ENCODE data around the gene ARL8A. TPM values are rescaled to one million over a fixed set of nuclear protein-coding genes. Genes with fewer than 3 reads are reported as not detected.
"Not testable (repeated sequence)": the region's sequence is repeated elsewhere in the genome, so short reads cannot be mapped to it uniquely, and the experiment has no call there.

The ARL8A gene
- total RNA-seq, 1 donor from 2014 or later: 95.1 TPM

DNA sequence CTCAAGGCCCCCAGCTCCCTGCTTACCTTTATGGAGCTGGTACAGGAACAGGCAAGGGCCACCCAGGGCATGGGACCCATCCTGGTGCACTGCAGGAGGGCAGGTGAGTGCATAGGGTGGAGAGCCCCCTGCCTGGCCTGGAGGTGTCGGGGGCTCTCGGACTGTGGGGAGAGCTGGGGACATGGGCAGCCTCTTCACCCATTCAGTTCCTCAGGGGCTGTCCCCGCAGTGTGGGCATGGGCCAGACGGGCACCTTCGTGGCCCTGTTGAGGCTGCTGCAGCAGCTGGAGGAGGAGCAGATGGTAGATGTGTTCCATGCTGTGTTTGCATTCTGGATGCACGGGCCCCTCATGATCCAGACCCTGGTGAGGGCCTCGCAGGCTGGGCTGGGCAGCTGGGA lies 41.8 kb upstream of the ARL8A start:
- Mint-ChIP-seq H3K27ac (ENCODE audit: unreplicated experiment) (no peak overlapping the region), H3K4me3 (ENCODE audit: unreplicated experiment) (no peak overlapping the region), H3K9me3 (ENCODE audit: low read depth) (no peaks in the 10 kb centered on the region), H3K4me1 (ENCODE audit: low read depth) (peaks cover 5% of the 10 kb centered on the region), H3K27me3 (ENCODE audit: low read depth) (peaks cover 19% of the 10 kb centered on the region), H3K36me3 (ENCODE audit: low read depth) (no peaks in the 10 kb centered on the region)
- no peak for DNase-seq (ENCODE audit: low spot score)
- TF ChIP-seq CTCF (IDR thresholded peaks at IDR 0.05): no peak

DNA sequence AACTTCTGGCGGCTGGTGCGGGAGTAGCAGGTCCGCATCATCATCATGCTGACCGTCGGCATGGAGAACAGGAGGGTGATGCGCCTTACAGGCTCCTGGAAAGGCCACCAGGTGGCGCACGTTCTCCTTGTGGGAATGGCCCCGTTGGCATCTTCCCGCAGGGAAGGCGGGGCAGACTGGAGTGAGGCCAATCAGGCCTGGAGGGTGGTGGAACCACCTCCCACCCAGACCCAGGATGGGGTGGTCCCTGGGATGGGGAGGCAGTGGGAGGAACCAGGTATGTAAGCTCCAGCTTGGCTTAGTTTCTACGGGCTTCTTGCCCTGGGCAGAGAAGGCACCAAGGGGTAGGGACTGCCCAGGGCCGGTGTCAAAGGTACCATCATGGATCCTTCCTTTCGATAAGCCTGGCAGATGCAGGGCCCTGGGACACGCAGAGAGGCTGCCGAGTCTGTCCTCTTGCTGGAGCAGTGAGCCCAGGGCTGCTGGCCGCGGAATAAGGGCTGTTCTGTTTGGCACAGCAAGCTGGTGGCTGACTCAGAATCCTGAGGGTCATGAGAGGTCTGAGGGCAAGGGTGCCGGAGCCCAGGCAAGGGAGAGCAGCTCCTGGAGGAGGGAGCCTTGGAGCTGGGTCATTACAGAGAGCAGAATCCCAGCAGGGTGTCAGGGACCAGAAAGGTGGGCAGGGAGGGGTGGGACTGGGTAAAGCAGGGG lies 40.4 kb upstream of the ARL8A start:
- Mint-ChIP-seq H3K27me3 (ENCODE audit: low read depth) (peaks cover 24% of the 10 kb centered on the region), H3K4me3 (ENCODE audit: unreplicated experiment) (peak overlapping the region; percentile 56), H3K36me3 (ENCODE audit: low read depth) (no peaks in the 10 kb centered on the region), H3K27ac (ENCODE audit: unreplicated experiment) (peak overlapping the region; percentile 54), H3K4me1 (ENCODE audit: low read depth) (peaks cover 5% of the 10 kb centered on the region), H3K9me3 (ENCODE audit: low read depth) (no peaks in the 10 kb centered on the region)
- no peak for DNase-seq (ENCODE audit: low spot score)
- peak; percentile 92 for TF ChIP-seq CTCF (IDR thresholded peaks at IDR 0.05)

DNA sequence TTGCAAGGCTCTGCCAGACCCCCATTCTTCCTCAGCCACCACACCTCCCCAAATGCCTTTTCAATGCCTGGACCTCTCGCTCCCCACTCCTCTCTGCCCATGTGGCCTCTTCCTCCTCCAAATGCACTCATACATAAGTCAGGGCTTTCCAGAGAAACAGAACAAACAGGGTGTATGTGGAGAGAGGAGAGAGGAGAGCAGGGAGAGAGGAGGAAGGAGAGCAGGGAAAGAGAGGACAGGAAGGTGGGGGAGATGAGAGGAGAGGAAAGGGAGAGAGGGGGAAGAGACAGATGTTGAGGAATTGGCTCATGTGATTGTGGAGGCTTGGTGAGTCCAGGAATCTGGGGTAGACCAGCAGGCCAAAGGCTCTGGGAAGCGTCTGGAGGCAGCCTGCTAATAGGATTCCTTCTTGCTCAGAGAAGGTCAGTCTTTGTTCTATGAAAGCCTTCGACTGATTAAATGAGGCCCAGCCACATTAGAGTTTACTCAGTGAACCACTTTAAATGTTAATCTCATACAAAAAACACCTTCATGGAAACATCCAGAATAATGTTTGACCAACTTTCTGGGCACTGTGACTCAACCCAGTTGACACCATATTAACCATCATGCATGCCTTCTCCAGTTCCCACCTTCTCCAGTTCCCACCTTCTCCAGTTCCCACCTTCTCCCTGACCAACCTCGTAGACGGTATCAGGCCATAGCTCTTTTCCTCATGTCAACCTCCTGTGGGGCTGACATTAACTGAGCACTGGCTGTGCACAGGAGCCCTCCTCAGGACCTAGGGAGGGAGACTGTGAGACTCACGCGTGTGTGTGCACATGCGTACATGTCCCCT lies 37.7 kb upstream of the ARL8A start:
- H3K9me3 Mint-ChIP-seq (ENCODE audit: low read depth): no peaks in the 10 kb centered on the region
- peaks cover 5% of the 10 kb centered on the region for H3K4me1 Mint-ChIP-seq (ENCODE audit: low read depth)
- H3K36me3 Mint-ChIP-seq (ENCODE audit: low read depth): no peaks in the 10 kb centered on the region
- no peak for DNase-seq (ENCODE audit: low spot score)
- TF ChIP-seq CTCF (IDR thresholded peaks at IDR 0.05): no peak
- no peak overlapping the region for H3K27ac Mint-ChIP-seq (ENCODE audit: unreplicated experiment)
- H3K27me3 Mint-ChIP-seq (ENCODE audit: low read depth): peaks cover 34% of the 10 kb centered on the region
- H3K4me3 Mint-ChIP-seq (ENCODE audit: unreplicated experiment): no peak overlapping the region

DNA sequence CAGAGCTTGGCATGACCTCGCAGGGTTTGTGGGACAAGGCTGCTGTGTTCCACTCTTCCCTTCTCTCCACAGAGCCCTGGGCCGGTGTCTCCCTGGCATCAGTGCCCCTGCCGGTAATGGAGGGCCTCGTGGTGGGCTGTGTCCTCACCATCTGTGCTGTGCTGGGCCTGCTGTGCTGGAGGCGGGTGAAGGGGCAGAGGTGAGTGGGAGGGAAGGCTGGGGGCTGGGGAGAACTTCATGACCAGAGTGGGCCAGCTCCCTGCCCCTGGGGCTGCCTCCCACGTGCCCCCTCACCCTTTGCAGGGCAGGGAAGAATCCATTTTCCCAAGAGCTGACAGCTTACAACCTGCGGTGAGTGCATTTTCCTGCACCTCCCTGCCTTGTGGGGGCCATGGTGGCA lies 37.0 kb upstream of the ARL8A start:
- Mint-ChIP-seq H3K27ac (ENCODE audit: unreplicated experiment) (no peak overlapping the region), H3K4me1 (ENCODE audit: low read depth) (peaks cover 5% of the 10 kb centered on the region), H3K27me3 (ENCODE audit: low read depth) (peaks cover 31% of the 10 kb centered on the region), H3K4me3 (ENCODE audit: unreplicated experiment) (no peak overlapping the region), H3K36me3 (ENCODE audit: low read depth) (no peaks in the 10 kb centered on the region), H3K9me3 (ENCODE audit: low read depth) (no peaks in the 10 kb centered on the region)
- no peak for DNase-seq (ENCODE audit: low spot score)
- no peak for TF ChIP-seq CTCF (IDR thresholded peaks at IDR 0.05)

GRCh38 chr1:202180751-202181139 lies 36.2 kb upstream of the ARL8A start:
- not testable (repeated sequence) for H3K27ac Mint-ChIP-seq (ENCODE audit: unreplicated experiment); DNase-seq (ENCODE audit: low spot score); H3K4me1 Mint-ChIP-seq (ENCODE audit: low read depth); H3K4me3 Mint-ChIP-seq (ENCODE audit: unreplicated experiment); H3K9me3 Mint-ChIP-seq (ENCODE audit: low read depth); H3K36me3 Mint-ChIP-seq (ENCODE audit: low read depth)
- H3K27me3 Mint-ChIP-seq (ENCODE audit: low read depth): peaks cover 31% of the 10 kb centered on the region
